Body of pancreas (tissue), 4 donors: ENCODE results near the gene TRAF5. TPM values are rescaled to one million over a fixed set of nuclear protein-coding genes. Genes with fewer than 3 reads are reported as not detected.

Source experiments
- ATAC-seq: fragments of 150-250 bp; one replicate; pipeline ENCODE4 v1.9.1; 2016
- DNase-seq, 4 donors: peaks; one replicate each; pipeline ENCODE4 v3.0.0-alpha.2; 2019
- H3K27ac ChIP-seq, 4 donors: fragments of 200-600 bp; sonication (generic); 1 replicate in 3 of 4; 2 replicates in 1 of 4; pipeline versions ENCODE4 v1.5.1 to v1.6.1; 2016 to 2019; ENCODE audit warnings: mild to moderate bottlenecking in 1 of 4, mixed read lengths in 1 of 4, moderate library complexity in 1 of 4
- H3K27me3 ChIP-seq, 2 donors: fragments of 200-600 bp; sonication (generic); one replicate each; pipeline ENCODE4 v1.6.0; 2016; ENCODE audit warnings: mild to moderate bottlenecking in 1 of 2
- H3K36me3 ChIP-seq, 2 donors: fragments of 200-600 bp; sonication (generic); replicated peaks in 1 of 2; 2 replicates each; pipeline ENCODE4 v1.5.1; 2016; ENCODE audit warnings: low read depth in 2 of 2; ENCODE audit not compliant: insufficient read depth in 1 of 2
- H3K4me1 ChIP-seq: fragments of 200-600 bp; sonication (generic); one replicate; pipeline ENCODE4 v1.6.0; 2016
- H3K4me3 ChIP-seq, 2 donors: fragments of 200-600 bp; sonication (generic); 1 replicate in 1 of 2; 2 replicates in 1 of 2; pipeline ENCODE4 v1.5.1; 2016 to 2019
- H3K9me3 ChIP-seq, 3 donors: fragments of 200-600 bp; sonication (generic); 1 replicate in 2 of 3; 2 replicates in 1 of 3; pipeline ENCODE4 v1.5.1; 2016
- CTCF ChIP-seq, 7 experiments: fragments of 450-650 bp in 4 of 7; fragments of 200-600 bp in 3 of 7; sonication (generic) in 3 of 7; IDR thresholded peaks; one replicate each; pipeline ENCODE4 v1.5.1; 2016 to 2019; ENCODE audit warnings: antibody characterized with exemption in 7 of 7
- POLR2A ChIP-seq, 3 donors: fragments of 450-650 bp; IDR thresholded peaks; one replicate each; pipeline ENCODE4 v1.6.1; 2016; ENCODE audit warnings: antibody characterized with exemption in 3 of 3, mild to moderate bottlenecking in 2 of 3
- WGBS, 2 donors: methylation state at CpG; one replicate each; pipeline ENCODE4 v1.1.5; 2017; 5-methylcytosine and 5-hydroxymethylcytosine counted together
- intact Hi-C: fragments of 100-400 bp; cut with DNase I; formaldehyde crosslinking; loops from one replicate; pipeline ENCODE4 v1.15.1; 2023
- total RNA-seq, 2 donors: library from RNA; depleted of rRNA; stranded (reverse); fragments of >200 nt; gene quantifications; one replicate each; pipeline ENCODE4 v1.1.0, GENCODE V29; 2016

TRAF5 gene
- total RNA-seq, 2 donors from 2014 or later, result 35.6 to 37.6 TPM

GRCh38 chr1:211353562-211354212, 27.1 kb downstream of the TRAF5 start:
- Histone ChIP-seq H3K4me3 (no peak overlapping the region), H3K4me1 (peaks cover 5% of the 10 kb centered on the region), H3K27me3 (no peaks in the 10 kb centered on the region), H3K9me3 (no peaks in the 10 kb centered on the region), H3K27ac (no peak overlapping the region), H3K36me3 (peaks cover 0 to 4% of the 10 kb centered on the region in 2 donors)
- no peak for DNase-seq
- intact Hi-C loops, result no loop called here
- TF ChIP-seq POLR2A (IDR thresholded peaks at IDR 0.05), result no peak
- no peak for TF ChIP-seq CTCF (IDR thresholded peaks at IDR 0.05)
- 0% methylated on average over 1 of the region's 1 CpG for WGBS, 2 donors
- ATAC-seq, result no peak

- H3K36me3 ChIP-seq, result peaks cover 0 to 4% of the 10 kb centered on the region in 2 donors
- H3K27me3 ChIP-seq, result no peaks in the 10 kb centered on the region
- ATAC-seq (no peak), DNase-seq (no peak)
- H3K9me3 ChIP-seq, result no peaks in the 10 kb centered on the region
- 76 to 79% methylated on average over 4 of the region's 4 CpGs for WGBS, 2 donors
- H3K27ac ChIP-seq, result no peak overlapping the region
- peaks cover 5% of the 10 kb centered on the region for H3K4me1 ChIP-seq
- no peak overlapping the region for H3K4me3 ChIP-seq
- TF ChIP-seq POLR2A (IDR thresholded peaks at IDR 0.05) (no peak), CTCF (IDR thresholded peaks at IDR 0.05) (no peak)
- intact Hi-C loops, result no loop called here
These were observed 29.2 kb downstream of the TRAF5 start for GRCh38 chr1:211355873-211356272.

GRCh38 chr1:211356723-211357407, 30.2 kb downstream of the TRAF5 start:
- DNase-seq, result no peak
- WGBS, 2 donors, result 71 to 75% methylated on average over 5 of the region's 5 CpGs
- Histone ChIP-seq H3K27me3 (no peaks in the 10 kb centered on the region), H3K36me3 (peaks cover 0 to 4% of the 10 kb centered on the region in 2 donors), H3K9me3 (no peaks in the 10 kb centered on the region), H3K27ac (no peak overlapping the region), H3K4me3 (no peak overlapping the region), H3K4me1 (peaks cover 5% of the 10 kb centered on the region)
- ATAC-seq, result no peak
- TF ChIP-seq POLR2A (IDR thresholded peaks at IDR 0.05), result no peak
- no peak for TF ChIP-seq CTCF (IDR thresholded peaks at IDR 0.05)
- intact Hi-C loops, result no loop called here

GRCh38 chr1:211358685-211359084, 32.1 kb downstream of the TRAF5 start:
- intact Hi-C loops, result no loop called here
- 96 to 100% methylated on average over 1 of the region's 1 CpG for WGBS, 2 donors
- no peak for TF ChIP-seq POLR2A (IDR thresholded peaks at IDR 0.05)
- TF ChIP-seq CTCF (IDR thresholded peaks at IDR 0.05), result no peak
- Histone ChIP-seq H3K9me3 (no peaks in the 10 kb centered on the region), H3K4me3 (no peak overlapping the region), H3K36me3 (peaks cover 0 to 4% of the 10 kb centered on the region in 2 donors), H3K27me3 (no peaks in the 10 kb centered on the region), H3K27ac (no peak overlapping the region), H3K4me1 (no peaks in the 10 kb centered on the region)
- ATAC-seq (no peak), DNase-seq (no peak)
